Esophagus (tissue), 2 donors: ENCODE measurements around the gene GPX7. TPM values are rescaled to one million over a fixed set of nuclear protein-coding genes. Genes with fewer than 3 reads are reported as not detected.
A peak's percentile ranks its signal among the peaks of the same experiment; 100 is the strongest.

Source experiments
- H3K27ac ChIP-seq, 2 donors: one replicate each; pipeline ENCODE4 v1.5.1; 2013; ENCODE audit warnings: low read depth in 2 of 2, mild to moderate bottlenecking in 2 of 2, inconsistent platforms in 1 of 2, low read length in 1 of 2, moderate library complexity in 1 of 2
- H3K27me3 ChIP-seq, 2 donors: one replicate each; pipeline ENCODE4 v1.6.1; 2013; ENCODE audit warnings: low read length in 2 of 2, control low read depth in 1 of 2, mild to moderate bottlenecking in 1 of 2; ENCODE audit not compliant: insufficient read depth in 2 of 2, control insufficient read depth in 1 of 2
- H3K36me3 ChIP-seq, 2 donors: one replicate each; pipeline ENCODE4 v1.6.1; 2013; ENCODE audit warnings: low read length in 1 of 2; ENCODE audit not compliant: control insufficient read depth in 2 of 2, insufficient read depth in 2 of 2
- H3K4me1 ChIP-seq, 2 donors: one replicate each; pipeline ENCODE4 v1.6.1; 2013; ENCODE audit warnings: low read length in 1 of 2; ENCODE audit not compliant: control insufficient read depth in 2 of 2, insufficient read depth in 2 of 2
- H3K4me3 ChIP-seq, 2 donors: one replicate each; pipeline ENCODE4 v1.5.1; 2013; ENCODE audit warnings: low read length in 2 of 2, mild to moderate bottlenecking in 2 of 2, low read depth in 1 of 2, moderate library complexity in 1 of 2
- H3K9me3 ChIP-seq, 2 donors: one replicate each; pipeline ENCODE4 v1.6.1; 2013; ENCODE audit warnings: mild to moderate bottlenecking in 2 of 2, low read depth in 1 of 2, low read length in 1 of 2, moderate library complexity in 1 of 2; ENCODE audit not compliant: control insufficient read depth in 2 of 2, insufficient read depth in 1 of 2
- WGBS, 2 donors: extraction: QIAGEN DNeasy Blood & Tissue Kit; methylation state at CpG; one replicate each; pipeline ENCODE4 v1.1.7; 2013; 5-methylcytosine and 5-hydroxymethylcytosine counted together
- polyA plus RNA-seq, 2 donors: library from polyadenylated mRNA; stranded (reverse); fragments of 200-250 nt; gene quantifications; one replicate each; pipeline ENCODE4 v1.2.3, GENCODE V29; 2013
- donor health status: healthy with polysubstance abuse.
- donor health status: Bipolar disorder and iron deficiency.

The GPX7 gene
- polyA plus RNA-seq, 2 donors, result 2.4 to 3.8 TPM

GRCh38 chr1:52634111-52634510, 31.9 kb downstream of the GPX7 start:
- no peak overlapping the region for H3K27ac ChIP-seq
- 88 to 91% methylated on average over 4 of the region's 4 CpGs for WGBS, 2 donors
- H3K27me3 ChIP-seq, result peaks cover 0 to 14% of the 10 kb centered on the region in 2 donors
- no peaks in the 10 kb centered on the region for H3K36me3 ChIP-seq
- H3K9me3 ChIP-seq, result no peaks in the 10 kb centered on the region
- H3K4me1 ChIP-seq, result peaks cover 6 to 8% of the 10 kb centered on the region in 2 donors
- H3K4me3 ChIP-seq, result no peak overlapping the region

DNA sequence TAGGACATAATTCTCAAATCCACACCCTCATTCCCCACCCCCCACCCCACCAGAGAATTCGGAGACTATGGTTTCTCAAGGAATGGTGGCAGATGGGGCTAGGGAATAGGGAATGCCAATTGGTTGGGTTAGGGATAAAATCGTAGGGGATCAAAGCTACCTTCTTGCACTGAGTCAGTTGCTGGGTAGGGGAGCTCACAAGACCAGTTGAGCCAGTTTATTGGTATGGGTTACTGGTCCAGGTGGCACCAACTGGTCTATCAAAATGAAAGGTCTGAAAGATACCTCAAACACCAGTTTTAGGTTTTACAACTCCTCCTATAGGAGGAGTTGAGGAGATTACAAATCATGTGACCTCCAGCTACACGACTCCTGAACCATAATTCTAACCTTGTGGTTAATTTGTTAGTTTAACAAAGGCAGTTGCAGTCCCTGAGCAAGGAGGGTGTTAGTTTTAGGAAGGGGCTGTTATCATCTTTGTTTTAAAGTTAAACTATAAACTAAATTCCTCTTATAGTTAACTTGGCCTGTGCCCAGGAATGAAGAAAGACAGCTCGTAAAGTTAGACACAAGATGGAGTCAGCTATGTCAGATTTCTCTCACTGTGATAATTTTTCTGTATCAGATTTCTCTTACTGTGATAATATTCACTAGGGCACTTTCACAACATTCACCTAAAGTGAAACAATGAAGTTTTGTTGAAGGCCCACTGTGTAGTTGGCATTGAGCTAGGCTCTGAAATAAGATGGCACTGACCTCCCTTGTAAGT, 33.3 kb downstream of the GPX7 start:
- Histone ChIP-seq H3K4me1 (peaks cover 6 to 8% of the 10 kb centered on the region in 2 donors), H3K36me3 (no peaks in the 10 kb centered on the region), H3K9me3 (no peaks in the 10 kb centered on the region), H3K27me3 (peaks cover 0 to 14% of the 10 kb centered on the region in 2 donors), H3K4me3 (no peak overlapping the region), H3K27ac (no peak overlapping the region)
- 59 to 77% methylated on average over 4 of the region's 4 CpGs for WGBS, 2 donors

- Histone ChIP-seq H3K27me3 (peaks cover 0 to 14% of the 10 kb centered on the region in 2 donors), H3K9me3 (no peaks in the 10 kb centered on the region), H3K27ac (peak overlapping the region; percentile 50 to 51), H3K4me3 (no peak overlapping the region), H3K4me1 (peaks cover 6 to 8% of the 10 kb centered on the region in 2 donors), H3K36me3 (no peaks in the 10 kb centered on the region)
- 57 to 63% methylated on average over 11 of the region's 11 CpGs for WGBS, 2 donors
Measured at GRCh38 chr1:52636721-52637695, 34.8 kb downstream of the GPX7 start.

DNA sequence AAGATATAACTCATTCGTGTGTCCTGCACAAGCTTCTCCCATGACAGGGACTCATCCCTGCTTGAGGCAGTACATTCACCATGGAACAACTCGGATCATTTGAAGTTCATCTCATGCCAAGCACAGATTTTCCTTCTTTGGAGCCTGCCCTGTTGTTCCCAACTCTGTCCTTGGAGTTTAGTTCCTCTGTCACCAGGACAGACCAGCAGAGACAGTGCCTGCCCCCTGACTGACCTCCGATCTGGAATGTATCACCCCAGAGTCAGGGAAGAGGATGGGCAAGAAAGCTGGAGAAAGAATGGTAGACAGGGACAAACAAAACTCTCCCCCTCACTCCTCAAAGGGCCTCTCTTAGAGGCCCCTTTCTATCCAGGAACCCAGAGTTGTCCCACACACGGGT, 35.8 kb downstream of the GPX7 start:
- Histone ChIP-seq H3K36me3 (no peaks in the 10 kb centered on the region), H3K27me3 (peaks cover 0 to 6% of the 10 kb centered on the region in 2 donors), H3K4me1 (peaks cover 4% of the 10 kb centered on the region in 2 donors), H3K27ac (peak overlapping the region in 1 of 2 donors; percentile 29), H3K9me3 (no peaks in the 10 kb centered on the region), H3K4me3 (no peak overlapping the region)
- 66 to 84% methylated on average over 4 of the region's 4 CpGs for WGBS, 2 donors

GRCh38 chr1:52640697-52641096, 38.5 kb downstream of the GPX7 start:
- Histone ChIP-seq H3K9me3 (no peaks in the 10 kb centered on the region), H3K36me3 (no peaks in the 10 kb centered on the region), H3K27ac (no peak overlapping the region), H3K27me3 (no peaks in the 10 kb centered on the region), H3K4me1 (no peaks in the 10 kb centered on the region), H3K4me3 (no peak overlapping the region)
- WGBS, 2 donors, result 90 to 92% methylated on average over 6 of the region's 6 CpGs

GRCh38 chr1:52641307-52641706, 39.1 kb downstream of the GPX7 start:
- no peaks in the 10 kb centered on the region for H3K9me3 ChIP-seq
- H3K4me1 ChIP-seq, result no peaks in the 10 kb centered on the region
- H3K27ac ChIP-seq, result no peak overlapping the region
- no peak overlapping the region for H3K4me3 ChIP-seq
- no peaks in the 10 kb centered on the region for H3K27me3 ChIP-seq
- H3K36me3 ChIP-seq, result no peaks in the 10 kb centered on the region
- 85 to 86% methylated on average over 4 of the region's 4 CpGs for WGBS, 2 donors

- no peaks in the 10 kb centered on the region for H3K4me1 ChIP-seq
- H3K4me3 ChIP-seq, result no peak overlapping the region
- H3K27me3 ChIP-seq, result no peaks in the 10 kb centered on the region
- whole genome bisulfite sequencing, 2 donors, result 68 to 71% methylated on average over 6 of the region's 6 CpGs
- H3K27ac ChIP-seq, result no peak overlapping the region
- H3K36me3 ChIP-seq, result no peaks in the 10 kb centered on the region
- H3K9me3 ChIP-seq, result no peaks in the 10 kb centered on the region
Measured at GRCh38 chr1:52645261-52645660, 43.1 kb downstream of the GPX7 start.

DNA sequence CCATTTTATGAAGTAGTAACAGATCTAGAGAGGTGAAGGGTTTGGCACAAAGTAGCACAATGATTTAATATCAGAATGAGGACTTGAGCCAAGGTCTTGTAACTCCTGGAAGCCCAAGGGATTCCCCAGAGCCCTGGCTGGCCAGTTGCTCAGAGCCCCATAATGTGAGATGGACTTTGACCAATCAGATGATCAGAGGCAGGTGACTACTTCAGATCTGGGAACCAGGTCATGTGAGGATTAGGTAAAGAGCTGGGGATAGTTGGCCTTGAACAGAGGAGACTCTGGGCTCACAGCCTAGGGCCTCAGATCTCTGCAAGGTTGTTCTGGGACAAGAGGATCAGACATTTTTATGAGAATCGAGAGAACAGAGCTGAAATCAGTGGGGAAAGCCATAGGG, 49.7 kb downstream of the GPX7 start:
- H3K9me3 ChIP-seq, result no peaks in the 10 kb centered on the region
- H3K27me3 ChIP-seq, result no peaks in the 10 kb centered on the region
- H3K4me3 ChIP-seq, result no peak overlapping the region
- H3K36me3 ChIP-seq, result no peaks in the 10 kb centered on the region
- WGBS, 2 donors, result 82 to 84% methylated on average over 1 of the region's 1 CpG
- H3K4me1 ChIP-seq, result no peaks in the 10 kb centered on the region
- no peak overlapping the region for H3K27ac ChIP-seq

GRCh38 chr1:52653207-52653849, 51.2 kb downstream of the GPX7 start:
- no peaks in the 10 kb centered on the region for H3K36me3 ChIP-seq
- no peaks in the 10 kb centered on the region for H3K27me3 ChIP-seq
- 95% methylated on average over 5 of the region's 5 CpGs for WGBS, 2 donors
- H3K4me1 ChIP-seq, result no peaks in the 10 kb centered on the region
- H3K4me3 ChIP-seq, result no peak overlapping the region
- no peaks in the 10 kb centered on the region for H3K9me3 ChIP-seq
- no peak overlapping the region for H3K27ac ChIP-seq
